Fibroblast of mammary gland (primary cell): Measurements from ENCODE around the gene CHP1.
"Not testable (repeated sequence)": the region's sequence is repeated elsewhere in the genome, so short reads cannot be mapped to it uniquely, and the experiment has no call there.

Experiments
- DNase-seq: peaks from one replicate; pipeline ENCODE4 v3.0.0-alpha.2; 2010; ENCODE audit warnings: low read depth
- H3K4me3 ChIP-seq: 2 replicates; pipeline ENCODE4 v1.5.1; 2011; ENCODE audit warnings: low read depth, mild to moderate bottlenecking, low read length, moderate library complexity; ENCODE audit not compliant: control insufficient read depth
- CTCF ChIP-seq: conservative IDR thresholded peaks from 2 replicates; pipeline ENCODE4 v1.5.1; 2011; ENCODE audit warnings: low read depth, low read length, inconsistent platforms; ENCODE audit not compliant: control insufficient read depth, insufficient read depth

Gene CHP1

DNA sequence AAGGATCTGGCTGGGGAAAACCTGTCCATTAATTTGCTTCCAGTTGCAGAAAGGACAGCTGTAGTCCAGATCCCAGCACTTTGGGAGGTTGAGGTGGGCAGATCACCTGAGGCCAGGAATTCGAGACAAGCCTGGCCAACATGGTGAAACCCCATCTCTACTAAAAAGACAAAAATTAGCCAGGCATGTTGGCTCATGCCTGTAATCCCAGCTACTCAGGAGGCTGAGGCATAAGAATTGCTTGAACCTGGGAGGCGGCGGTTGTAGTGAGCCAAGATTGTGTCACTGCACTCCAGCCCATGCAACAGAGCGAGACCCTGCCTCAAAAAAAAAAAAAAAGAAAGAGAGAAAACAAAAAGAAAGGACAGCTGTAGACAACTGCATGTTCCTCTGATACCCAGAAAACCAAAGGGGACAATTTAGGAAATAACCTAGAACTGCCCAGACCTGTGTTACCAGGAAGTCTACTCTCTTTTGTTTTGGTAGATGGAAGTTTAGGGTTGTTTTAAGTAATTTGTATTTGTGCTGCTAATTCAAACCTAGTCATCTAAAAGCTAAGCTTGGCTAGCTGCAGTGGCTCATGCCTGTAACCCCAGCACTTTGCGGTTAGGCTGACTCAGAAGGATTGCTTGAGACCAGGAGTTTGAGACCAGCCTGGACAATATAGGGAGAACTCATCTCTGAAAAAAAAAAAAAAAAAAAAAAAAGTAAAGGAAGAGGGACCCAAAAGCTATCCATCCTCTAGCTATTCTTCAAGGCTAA lies 23.2 kb upstream of the CHP1 start:
- DNase-seq = peak; percentile 70
- TF ChIP-seq CTCF = no peak
- H3K4me3 ChIP-seq = no peak overlapping the region

DNA sequence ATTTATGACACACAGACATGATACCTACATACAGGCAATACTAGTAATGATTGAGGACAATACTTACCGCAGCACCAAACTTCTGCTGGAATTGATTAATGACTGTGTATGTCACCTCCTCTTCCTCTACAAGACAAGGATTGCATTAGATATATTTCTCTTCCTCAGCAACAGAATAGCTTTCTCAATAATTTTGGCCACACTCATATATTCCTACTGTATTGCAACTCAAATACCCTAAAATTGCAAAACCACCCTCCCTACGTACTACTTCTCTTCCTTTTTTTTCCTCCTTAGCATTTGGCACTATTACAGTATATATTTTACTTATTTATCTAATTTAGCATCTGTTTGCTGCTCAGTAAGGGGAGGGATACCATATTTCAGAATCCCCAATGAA lies 15.4 kb upstream of the CHP1 start:
- no peak for TF ChIP-seq CTCF
- DNase-seq = no peak
- no peak overlapping the region for H3K4me3 ChIP-seq

GRCh38 chr15:41218851-41219250 lies 12.2 kb upstream of the CHP1 start:
- H3K4me3 ChIP-seq = no peak overlapping the region
- TF ChIP-seq CTCF = no peak
- no peak for DNase-seq

- no peak for TF ChIP-seq CTCF
- no peak for DNase-seq
- H3K4me3 ChIP-seq = no peak overlapping the region
Measured at GRCh38 chr15:41219381-41219780, 11.7 kb upstream of the CHP1 start.

DNA sequence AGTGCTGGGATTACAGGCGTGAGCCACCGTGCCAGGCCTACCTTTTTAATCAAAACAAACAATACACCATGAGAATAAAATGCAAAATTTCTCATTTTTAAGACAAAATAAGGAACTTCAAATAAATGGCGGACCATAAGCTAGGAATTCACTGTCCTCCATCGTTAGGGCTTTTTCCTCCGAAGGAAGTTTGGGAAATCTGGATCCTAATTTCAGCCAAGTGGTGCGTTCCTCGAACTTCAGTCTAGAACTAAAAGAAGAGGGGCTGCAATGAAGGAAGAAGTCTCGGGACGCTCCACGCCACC lies 771 bp upstream of the CHP1 start:
- no peak for DNase-seq
- no peak for TF ChIP-seq CTCF
- H3K4me3 ChIP-seq = peak overlapping the region; percentile 38

DNA sequence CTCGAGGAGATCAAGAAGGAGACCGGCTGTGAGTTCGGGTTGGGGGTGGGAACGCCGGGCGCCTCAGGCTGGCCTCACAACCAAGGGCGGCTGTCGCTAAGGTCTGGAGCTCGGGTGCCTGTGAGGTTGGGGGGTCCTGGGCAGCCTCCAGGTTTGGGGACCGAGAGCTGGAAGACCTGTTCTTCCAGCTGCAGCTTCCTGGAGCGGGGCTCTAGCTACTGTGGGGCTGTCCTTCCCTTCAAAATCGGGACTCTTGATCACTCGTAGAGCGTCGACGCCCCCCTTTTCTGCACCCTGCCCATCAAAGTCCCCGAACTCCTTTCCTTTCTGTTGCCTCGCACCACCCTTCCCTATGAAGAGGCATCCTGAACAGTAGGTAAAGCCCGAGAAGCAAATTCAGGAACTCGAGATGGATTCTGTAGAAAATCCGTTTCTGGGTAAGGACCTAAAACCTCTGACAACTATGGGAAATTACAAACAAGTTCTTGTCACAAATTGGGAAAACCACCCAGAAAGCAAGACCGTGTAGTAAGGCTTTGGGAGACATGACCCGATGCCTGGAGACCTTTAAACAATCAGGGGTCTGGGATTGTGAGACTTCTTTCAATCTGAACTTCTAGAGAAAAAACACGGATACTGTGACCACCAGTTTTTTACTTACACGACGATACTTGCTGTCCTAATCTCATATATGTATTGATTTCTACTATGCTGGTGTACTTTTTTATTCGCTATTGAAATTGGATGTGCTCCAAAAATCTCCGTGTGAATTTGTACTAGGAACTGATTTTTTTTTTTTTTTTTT lies 556 bp downstream of the CHP1 start:
- TF ChIP-seq CTCF = no peak
- peak; percentile 12 for DNase-seq
- peak overlapping the region; percentile 93 for H3K4me3 ChIP-seq

DNA sequence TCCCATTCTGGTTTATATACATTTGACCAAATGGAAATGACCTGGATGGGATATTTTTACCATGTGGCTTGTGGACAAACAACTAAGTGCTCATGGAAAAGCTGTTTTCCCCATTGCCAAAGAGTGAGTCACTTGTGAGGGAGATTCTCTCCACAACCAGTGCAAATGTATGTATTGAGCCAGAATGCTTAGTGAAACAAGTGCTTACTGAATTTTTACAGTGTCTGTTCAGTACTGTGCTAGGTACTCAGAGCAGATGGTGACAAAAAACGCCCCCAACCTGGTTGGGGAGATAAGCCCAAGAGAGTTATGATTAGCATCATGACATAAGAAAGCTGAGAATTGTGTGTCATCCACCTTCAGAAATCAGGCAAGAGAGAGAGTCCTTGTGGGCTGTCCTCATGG lies 2.3 kb downstream of the CHP1 start:
- DNase-seq = peak; percentile 86
- TF ChIP-seq CTCF = no peak
- H3K4me3 ChIP-seq = no peak overlapping the region

DNA sequence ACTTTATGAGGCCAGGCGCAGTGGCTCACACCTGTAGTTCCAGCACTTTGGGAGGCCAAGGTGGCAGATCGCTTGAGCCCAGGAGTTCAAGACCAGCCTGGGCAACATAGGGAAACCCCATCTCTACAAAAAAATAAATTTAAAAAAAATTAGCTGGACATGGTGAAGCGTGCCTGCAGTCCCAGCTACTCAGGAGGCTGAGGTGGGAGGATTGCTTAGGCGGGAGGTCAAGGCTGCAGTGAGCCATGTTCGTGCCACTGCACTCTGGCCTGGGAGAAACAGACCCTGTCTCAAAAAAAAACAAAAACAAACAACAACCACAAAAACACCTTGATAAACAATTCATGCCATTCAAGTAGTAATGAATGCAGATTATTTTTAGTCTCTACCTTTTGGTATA lies 4.2 kb downstream of the CHP1 start:
- H3K4me3 ChIP-seq, DNase-seq: not testable (repeated sequence)
